Ascending aorta (tissue), 2 donors: ENCODE measurements around the gene TIMELESS. TPM values are rescaled to one million over a fixed set of nuclear protein-coding genes. Genes with fewer than 3 reads are reported as not detected.
"Not testable (repeated sequence)": the region's sequence is repeated elsewhere in the genome, so short reads cannot be mapped to it uniquely, and the experiment has no call there.

ENCODE experiments used
- DNase-seq, 2 donors: peaks; one replicate each; pipeline ENCODE4 v3.0.0-alpha.2; 2019; ENCODE audit warnings: low spot score in 2 of 2
- H3K27ac ChIP-seq, 2 donors: fragments of 200-600 bp; sonication (generic); one replicate each; pipeline ENCODE4 v1.5.1; 2016 to 2017; ENCODE audit warnings: mild to moderate bottlenecking in 1 of 2
- H3K27me3 ChIP-seq: fragments of 200-600 bp; sonication (generic); one replicate; pipeline ENCODE4 v1.5.1; 2017
- H3K36me3 ChIP-seq, 2 donors: fragments of 200-600 bp; sonication (generic); one replicate each; pipeline ENCODE4 v1.5.1; 2016
- H3K4me1 ChIP-seq, 2 donors: fragments of 200-600 bp; sonication (generic); one replicate each; pipeline ENCODE4 v1.5.1; 2016 to 2017; ENCODE audit warnings: mild to moderate bottlenecking in 1 of 2
- H3K4me3 ChIP-seq, 2 donors: fragments of 200-600 bp; sonication (generic); one replicate each; pipeline ENCODE4 v1.5.1; 2016 to 2017; ENCODE audit warnings: mild to moderate bottlenecking in 1 of 2
- H3K9me3 ChIP-seq, 2 donors: fragments of 200-600 bp; sonication (generic); one replicate each; pipeline ENCODE4 v1.5.1; 2016
- CTCF ChIP-seq, 3 experiments: fragments of 200-600 bp in 2 of 3; fragments of 450-650 bp in 1 of 3; sonication (generic) in 2 of 3; IDR thresholded peaks; one replicate each; pipeline ENCODE4 v1.5.1; 2016 to 2019; ENCODE audit warnings: antibody characterized with exemption in 3 of 3, mild to moderate bottlenecking in 1 of 3, moderate library complexity in 1 of 3
- intact Hi-C: fragments of 100-400 bp; cut with DNase I; formaldehyde crosslinking; loops from one replicate; pipeline ENCODE4 v1.15.1; 2023
- total RNA-seq: library from RNA; depleted of rRNA; stranded (reverse); fragments of >200 nt; gene quantifications from one replicate; pipeline ENCODE4 v1.1.0, GENCODE V29; 2016

The TIMELESS gene
- total RNA-seq, result 2.0 TPM

DNA sequence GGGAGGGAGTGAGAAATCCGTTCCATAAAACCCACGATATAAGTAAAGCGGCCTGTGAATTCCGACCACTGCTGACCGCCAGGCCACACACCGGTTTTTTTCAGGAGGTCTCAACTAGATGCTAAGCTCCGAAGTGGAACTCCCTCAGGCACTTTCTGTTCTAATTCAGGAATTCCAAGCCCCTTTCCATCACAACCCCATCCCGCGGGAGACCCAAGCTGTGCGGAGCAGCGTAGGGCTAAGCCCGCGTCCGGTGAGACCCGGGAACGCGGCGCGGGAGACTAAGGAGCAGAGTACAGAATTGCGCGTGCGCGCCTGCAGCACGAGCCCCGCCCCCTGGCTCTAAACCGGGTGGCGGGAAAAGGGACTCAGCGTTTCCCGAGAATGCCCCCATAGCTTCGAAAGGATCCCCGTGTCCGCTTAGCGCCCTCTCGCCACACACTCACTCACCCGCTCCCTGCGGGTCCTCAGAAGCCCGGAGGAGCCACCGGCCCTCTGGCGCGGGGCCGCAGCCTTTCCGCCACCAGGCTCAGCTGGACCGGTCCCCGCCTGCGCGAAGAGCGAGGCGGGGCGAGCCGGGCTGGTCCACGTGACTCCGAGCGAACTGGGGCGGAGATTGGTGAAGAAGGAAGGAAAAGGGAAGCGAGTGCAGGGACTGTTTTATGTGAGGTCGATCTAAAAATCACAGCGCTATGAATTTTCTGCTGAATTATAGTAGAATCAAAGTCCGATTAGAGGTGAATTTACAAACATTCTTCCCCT, at the start of gene TIMELESS:
TSS of gene TIMELESS (minus strand) at position 567 of the 762 bp plus-strand sequence. CDS start 15,256 bp downstream, outside the sequence.
- peak in 1 of 3 experiments; percentile 6 for TF ChIP-seq CTCF (IDR thresholded peaks at IDR 0.05)
- Histone ChIP-seq H3K27ac (peak within 1 kb of the TSS; percentile 79 to 86), H3K4me1 (no peaks in the 10 kb centered on the region), H3K36me3 (no peaks in the 10 kb centered on the region), H3K4me3 (peak within 1 kb of the TSS; percentile 74 to 87), H3K27me3 (no peaks in the 10 kb centered on the region), H3K9me3 (no peaks in the 10 kb centered on the region)
- intact Hi-C loops, result loop anchor here (1.0 to 2.0 kb wide), 2 partner anchors 16 to 89 kb away; partner anchors contain the start of gene STAT2
- peak; percentile 43 to 92 for DNase-seq

- H3K27ac ChIP-seq, H3K4me1 ChIP-seq, H3K27me3 ChIP-seq, intact Hi-C loops, H3K4me3 ChIP-seq, H3K36me3 ChIP-seq, H3K9me3 ChIP-seq, DNase-seq: not testable (repeated sequence)
Measured at GRCh38 chr12:56498126-56498902, 49.1 kb upstream of the TIMELESS start.

GRCh38 chr12:56496704-56497103, 47.5 kb upstream of the TIMELESS start:
- H3K36me3 ChIP-seq, H3K9me3 ChIP-seq, H3K4me1 ChIP-seq, H3K27ac ChIP-seq, intact Hi-C loops, H3K27me3 ChIP-seq, H3K4me3 ChIP-seq: not testable (repeated sequence)
- peak in 1 of 2 donors; percentile 82 for DNase-seq
- TF ChIP-seq CTCF (IDR thresholded peaks at IDR 0.05), result peak in 2 of 3 experiments; percentile 50 to 51

DNA sequence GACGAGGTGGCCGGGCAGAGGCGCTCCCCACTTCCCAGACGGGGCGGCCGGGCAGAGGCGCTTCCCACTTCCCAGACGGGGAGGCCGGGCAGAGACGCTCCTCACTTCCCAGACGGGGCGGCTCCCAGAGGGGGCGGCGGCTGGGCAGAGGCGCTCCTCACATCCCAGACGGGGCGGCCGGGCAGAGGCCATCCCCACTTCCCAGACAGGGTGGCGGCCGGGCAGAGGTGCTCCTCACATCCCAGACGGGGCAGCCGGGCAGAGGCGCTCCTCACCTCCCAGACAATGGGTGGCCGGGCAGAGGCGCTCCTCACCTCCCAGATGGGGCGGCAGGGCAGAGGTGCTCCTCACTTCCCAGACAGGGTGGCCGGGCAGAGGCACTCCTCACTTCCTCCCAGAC, 45.3 kb upstream of the TIMELESS start:
- H3K36me3 ChIP-seq, DNase-seq, H3K9me3 ChIP-seq, H3K4me3 ChIP-seq, H3K27ac ChIP-seq, H3K27me3 ChIP-seq, intact Hi-C loops, H3K4me1 ChIP-seq: not testable (repeated sequence)

DNA sequence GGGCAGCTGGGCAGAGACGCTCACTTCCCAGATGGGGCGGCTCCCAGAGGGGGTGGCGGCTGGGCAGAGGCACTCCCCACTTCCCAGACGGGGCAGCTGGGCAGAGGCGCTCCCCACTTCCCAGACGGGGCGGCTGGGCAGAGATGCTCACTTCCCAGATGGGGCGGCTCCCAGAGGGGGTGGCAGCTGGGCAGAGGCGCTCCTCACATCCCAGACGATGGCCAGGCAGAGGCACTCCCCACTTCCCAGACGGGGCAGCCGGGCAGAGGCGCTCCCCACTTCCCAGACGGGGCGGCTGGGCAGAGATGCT, 44.8 kb upstream of the TIMELESS start:
- H3K27me3 ChIP-seq, H3K4me3 ChIP-seq, intact Hi-C loops, DNase-seq, H3K27ac ChIP-seq, H3K9me3 ChIP-seq, H3K36me3 ChIP-seq, H3K4me1 ChIP-seq: not testable (repeated sequence)

GRCh38 chr12:56493409-56494105, 44.3 kb upstream of the TIMELESS start:
- H3K27me3 ChIP-seq, DNase-seq, H3K36me3 ChIP-seq, H3K4me3 ChIP-seq, intact Hi-C loops, H3K27ac ChIP-seq, H3K9me3 ChIP-seq, H3K4me1 ChIP-seq: not testable (repeated sequence)

GRCh38 chr12:56490360-56490759, 41.1 kb upstream of the TIMELESS start:
- no peak for TF ChIP-seq CTCF (IDR thresholded peaks at IDR 0.05)
- H3K4me3 ChIP-seq, result no peak overlapping the region
- DNase-seq, result no peak
- H3K27me3 ChIP-seq, result no peaks in the 10 kb centered on the region
- intact Hi-C loops, result no loop called here
- no peak overlapping the region for H3K27ac ChIP-seq
- H3K36me3 ChIP-seq, result no peaks in the 10 kb centered on the region
- H3K4me1 ChIP-seq, result peaks cover 3% of the 10 kb centered on the region in 2 donors
- no peaks in the 10 kb centered on the region for H3K9me3 ChIP-seq
